Body of pancreas (tissue), 4 donors: ENCODE results near the gene TSPAN18. TPM values are rescaled to one million over a fixed set of nuclear protein-coding genes. Genes with fewer than 3 reads are reported as not detected.

ENCODE experiments used
- ATAC-seq: fragments of 150-250 bp; one replicate; pipeline ENCODE4 v1.9.1; 2016
- DNase-seq, 4 donors: peaks; one replicate each; pipeline ENCODE4 v3.0.0-alpha.2; 2019
- H3K27ac ChIP-seq, 4 donors: fragments of 200-600 bp; sonication (generic); 1 replicate in 3 of 4; 2 replicates in 1 of 4; pipeline versions ENCODE4 v1.5.1 to v1.6.1; 2016 to 2019; ENCODE audit warnings: mild to moderate bottlenecking in 1 of 4, mixed read lengths in 1 of 4, moderate library complexity in 1 of 4
- H3K27me3 ChIP-seq, 2 donors: fragments of 200-600 bp; sonication (generic); one replicate each; pipeline ENCODE4 v1.6.0; 2016; ENCODE audit warnings: mild to moderate bottlenecking in 1 of 2
- H3K36me3 ChIP-seq, 2 donors: fragments of 200-600 bp; sonication (generic); replicated peaks in 1 of 2; 2 replicates each; pipeline ENCODE4 v1.5.1; 2016; ENCODE audit warnings: low read depth in 2 of 2; ENCODE audit not compliant: insufficient read depth in 1 of 2
- H3K4me1 ChIP-seq: fragments of 200-600 bp; sonication (generic); one replicate; pipeline ENCODE4 v1.6.0; 2016
- H3K4me3 ChIP-seq, 2 donors: fragments of 200-600 bp; sonication (generic); 1 replicate in 1 of 2; 2 replicates in 1 of 2; pipeline ENCODE4 v1.5.1; 2016 to 2019
- H3K9me3 ChIP-seq, 3 donors: fragments of 200-600 bp; sonication (generic); 1 replicate in 2 of 3; 2 replicates in 1 of 3; pipeline ENCODE4 v1.5.1; 2016
- CTCF ChIP-seq, 7 experiments: fragments of 450-650 bp in 4 of 7; fragments of 200-600 bp in 3 of 7; sonication (generic) in 3 of 7; IDR thresholded peaks; one replicate each; pipeline ENCODE4 v1.5.1; 2016 to 2019; ENCODE audit warnings: antibody characterized with exemption in 7 of 7
- POLR2A ChIP-seq, 3 donors: fragments of 450-650 bp; IDR thresholded peaks; one replicate each; pipeline ENCODE4 v1.6.1; 2016; ENCODE audit warnings: antibody characterized with exemption in 3 of 3, mild to moderate bottlenecking in 2 of 3
- WGBS, 2 donors: methylation state at CpG; one replicate each; pipeline ENCODE4 v1.1.5; 2017; 5-methylcytosine and 5-hydroxymethylcytosine counted together
- intact Hi-C: fragments of 100-400 bp; cut with DNase I; formaldehyde crosslinking; loops from one replicate; pipeline ENCODE4 v1.15.1; 2023
- total RNA-seq, 2 donors: library from RNA; depleted of rRNA; stranded (reverse); fragments of >200 nt; gene quantifications; one replicate each; pipeline ENCODE4 v1.1.0, GENCODE V29; 2016

The TSPAN18 gene
- total RNA-seq, 2 donors from 2014 or later: 2.1 to 3.0 TPM

DNA sequence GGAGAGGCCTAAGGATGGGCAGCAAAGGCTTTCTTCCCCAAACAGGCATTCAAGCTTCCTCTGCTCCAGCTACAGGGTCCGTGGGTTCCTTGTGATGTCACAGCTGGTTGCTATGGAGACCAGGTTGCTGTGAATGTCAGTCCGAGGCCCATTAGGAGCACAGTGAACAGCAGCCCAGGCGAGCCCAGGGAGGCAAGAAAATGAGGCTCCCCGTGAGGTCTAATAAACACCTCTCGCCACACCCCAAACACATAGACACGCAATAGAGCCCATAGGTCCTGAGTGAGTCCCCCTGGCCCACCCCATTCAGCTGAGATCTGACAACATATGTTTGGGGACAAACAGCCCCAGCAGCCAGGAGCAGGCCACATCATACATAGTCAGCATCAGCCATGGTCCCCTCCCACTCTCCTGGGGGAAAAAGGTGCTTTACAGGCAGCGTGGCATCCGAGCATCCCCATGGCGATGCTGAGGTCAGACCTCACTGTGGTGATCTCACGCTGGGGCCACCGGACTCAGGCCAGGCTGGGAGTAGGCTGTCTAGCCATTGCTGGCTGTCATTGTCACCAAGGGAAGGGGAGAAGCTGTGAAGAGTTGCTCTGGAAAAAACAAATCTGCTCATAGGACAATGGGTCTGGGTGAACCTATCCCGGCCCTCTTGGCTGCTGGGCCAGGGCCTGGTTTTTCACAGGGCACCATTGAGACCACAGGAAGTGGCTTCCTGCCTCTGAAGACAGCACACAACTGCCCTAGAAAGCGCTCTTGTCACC lies 247.1 kb downstream of the TSPAN18 start:
- Histone ChIP-seq H3K27ac (no peak overlapping the region), H3K4me1 (peaks cover 31% of the 10 kb centered on the region), H3K36me3 (no peaks in the 10 kb centered on the region), H3K4me3 (no peak overlapping the region), H3K9me3 (no peaks in the 10 kb centered on the region), H3K27me3 (no peaks in the 10 kb centered on the region)
- 85 to 87% methylated on average over 10 to 13 of the region's 13 CpGs for WGBS, 2 donors
- DNase-seq (no peak), ATAC-seq (no peak)
- no peak for TF ChIP-seq CTCF (IDR thresholded peaks at IDR 0.05)
- no peak for TF ChIP-seq POLR2A (IDR thresholded peaks at IDR 0.05)
- intact Hi-C loops: no loop called here

GRCh38 chr11:44974402-44975000 lies 247.7 kb downstream of the TSPAN18 start:
- H3K9me3 ChIP-seq: no peaks in the 10 kb centered on the region
- peaks cover 38% of the 10 kb centered on the region for H3K4me1 ChIP-seq
- no peaks in the 10 kb centered on the region for H3K27me3 ChIP-seq
- DNase-seq (no peak), ATAC-seq (no peak)
- no peak for TF ChIP-seq POLR2A (IDR thresholded peaks at IDR 0.05)
- no peak for TF ChIP-seq CTCF (IDR thresholded peaks at IDR 0.05)
- 85 to 87% methylated on average over 10 to 12 of the region's 12 CpGs for WGBS, 2 donors
- no peak overlapping the region for H3K27ac ChIP-seq
- intact Hi-C loops: no loop called here
- H3K36me3 ChIP-seq: no peaks in the 10 kb centered on the region
- no peak overlapping the region for H3K4me3 ChIP-seq

- no peaks in the 10 kb centered on the region for H3K9me3 ChIP-seq
- intact Hi-C loops: no loop called here
- no peaks in the 10 kb centered on the region for H3K27me3 ChIP-seq
- TF ChIP-seq CTCF (IDR thresholded peaks at IDR 0.05) (no peak), POLR2A (IDR thresholded peaks at IDR 0.05) (no peak)
- H3K27ac ChIP-seq: no peak overlapping the region
- peaks cover 56% of the 10 kb centered on the region for H3K4me1 ChIP-seq
- H3K36me3 ChIP-seq: no peaks in the 10 kb centered on the region
- DNase-seq (no peak), ATAC-seq (no peak)
- H3K4me3 ChIP-seq: no peak overlapping the region
- 67 to 69% methylated on average over 5 of the region's 5 CpGs for WGBS, 2 donors
Observed at GRCh38 chr11:44976576-44976975, 249.8 kb downstream of the TSPAN18 start.

GRCh38 chr11:44977493-44977984 lies 250.8 kb downstream of the TSPAN18 start:
- Histone ChIP-seq H3K27me3 (no peaks in the 10 kb centered on the region), H3K4me1 (peaks cover 56% of the 10 kb centered on the region), H3K27ac (peak overlapping the region in 3 of 4 donors; percentile 91 to 93 (median 92)), H3K36me3 (no peaks in the 10 kb centered on the region), H3K9me3 (no peaks in the 10 kb centered on the region), H3K4me3 (no peak overlapping the region)
- 26 to 29% methylated on average over 9 of the region's 9 CpGs for WGBS, 2 donors
- DNase-seq (peak in 2 of 4 donors; percentile 45 to 51), ATAC-seq (no peak)
- peak in 1 of 7 experiments; percentile 3 for TF ChIP-seq CTCF (IDR thresholded peaks at IDR 0.05)
- TF ChIP-seq POLR2A (IDR thresholded peaks at IDR 0.05): no peak
- intact Hi-C loops: no loop called here
